HG03432 (cell line): ENCODE measurements around the gene PABPN1.
"Not testable (repeated sequence)": the region's sequence is repeated elsewhere in the genome, so short reads cannot be mapped to it uniquely, and the experiment has no call there.

ENCODE experiments used
- ATAC-seq: cut with Tn5 transposase; IDR thresholded peaks from one replicate; pipeline ENCODE4 v1.9.1; 2021; ENCODE audit warnings: mild to moderate bottlenecking, moderate library complexity; ENCODE audit not compliant: unreplicated experiment

The PABPN1 gene

GRCh38 chr14:23301288-23301968, 19.8 kb upstream of the PABPN1 start:
- peak; percentile 81 for ATAC-seq

- ATAC-seq = peak; percentile 16
Measured at GRCh38 chr14:23301969-23302289, 19.3 kb upstream of the PABPN1 start.

GRCh38 chr14:23302290-23303225, 18.7 kb upstream of the PABPN1 start, which contains the start of gene PPP1R3E:
PPP1R3E (minus strand) TSS chr14:23302859; CDS start chr14:23302576, 283 bp downstream.
- peak; percentile 38 for ATAC-seq

GRCh38 chr14:23306412-23307145, 14.7 kb upstream of the PABPN1 start, which contains the start of gene BCL2L2:
BCL2L2 (plus strand) TSS chr14:23306833; CDS start chr14:23307768, 935 bp downstream.
- no peak for ATAC-seq

GRCh38 chr14:23307146-23307530, 14.1 kb upstream of the PABPN1 start:
- no peak for ATAC-seq

- ATAC-seq = no peak
Measured at GRCh38 chr14:23307687-23308644, 13.3 kb upstream of the PABPN1 start.

- ATAC-seq = no peak
Measured at GRCh38 chr14:23308721-23309445, 12.4 kb upstream of the PABPN1 start.

- no peak for ATAC-seq
Measured at GRCh38 chr14:23310546-23310945, 10.7 kb upstream of the PABPN1 start.

- ATAC-seq = no peak
Measured at GRCh38 chr14:23316300-23316699, 5.0 kb upstream of the PABPN1 start.

- ATAC-seq = no peak
Measured at GRCh38 chr14:23319746-23320583, 1.3 kb upstream of the PABPN1 start.

- ATAC-seq = peak; percentile 9
Measured at GRCh38 chr14:23321572-23322547, 603 bp downstream of the PABPN1 start.

GRCh38 chr14:23322568-23323517, 1.6 kb downstream of the PABPN1 start:
- no peak for ATAC-seq

- no peak for ATAC-seq
Measured at GRCh38 chr14:23323838-23324454, 2.7 kb downstream of the PABPN1 start.

- ATAC-seq = no peak
Measured at GRCh38 chr14:23324455-23324846, 3.2 kb downstream of the PABPN1 start.

GRCh38 chr14:23324993-23325392, 3.7 kb downstream of the PABPN1 start:
- ATAC-seq = no peak

GRCh38 chr14:23325746-23326145, 4.5 kb downstream of the PABPN1 start:
- not testable (repeated sequence) for ATAC-seq
